Bronchial epithelial cell (primary cell): ENCODE data around the gene BHMT2. TPM values are rescaled to one million over a fixed set of nuclear protein-coding genes. Genes with fewer than 3 reads are reported as not detected.

Source experiments
- DNase-seq: peaks from one replicate; pipeline ENCODE4 v3.0.0-alpha.2; 2010; ENCODE audit warnings: low read depth
- FAIRE-seq: peaks from 2 replicates; lab custom pipeline; 2011; peaks lifted over from hg19 to GRCh38; lab: Jason Lieb, UNC
- H3K27me3 ChIP-seq: 2 replicates; pipeline ENCODE4 v1.5.1; 2011; ENCODE audit warnings: low read length; ENCODE audit not compliant: control insufficient read depth, insufficient read depth
- H3K36me3 ChIP-seq: 2 replicates; pipeline ENCODE4 v1.5.1; 2011; ENCODE audit warnings: low read length; ENCODE audit not compliant: control insufficient read depth, insufficient read depth
- H3K4me3 ChIP-seq: 2 replicates; pipeline ENCODE4 v1.5.1; 2011; ENCODE audit warnings: mild to moderate bottlenecking, low read depth, low read length, control low read depth
- total RNA-seq: library from RNA; depleted of rRNA; stranded (reverse); fragments of >200 nt; gene quantifications from 2 replicates; pipeline ENCODE4 v1.2.1, GENCODE V29; 2014
- TF ChIP-seq, protein P1 (sequence below): IDR thresholded peaks from 2 replicates; pipeline ENCODE4 v1.5.1; 2011; ENCODE audit warnings: mild to moderate bottlenecking, moderate library complexity, low read length, control low read depth, inconsistent platforms; ENCODE audit not compliant: insufficient read depth, severe bottlenecking

BHMT2 gene, protein sequence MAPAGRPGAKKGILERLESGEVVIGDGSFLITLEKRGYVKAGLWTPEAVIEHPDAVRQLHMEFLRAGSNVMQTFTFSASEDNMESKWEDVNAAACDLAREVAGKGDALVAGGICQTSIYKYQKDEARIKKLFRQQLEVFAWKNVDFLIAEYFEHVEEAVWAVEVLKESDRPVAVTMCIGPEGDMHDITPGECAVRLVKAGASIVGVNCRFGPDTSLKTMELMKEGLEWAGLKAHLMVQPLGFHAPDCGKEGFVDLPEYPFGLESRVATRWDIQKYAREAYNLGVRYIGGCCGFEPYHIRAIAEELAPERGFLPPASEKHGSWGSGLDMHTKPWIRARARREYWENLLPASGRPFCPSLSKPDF
- not detected in 2 replicates for total RNA-seq

DNA sequence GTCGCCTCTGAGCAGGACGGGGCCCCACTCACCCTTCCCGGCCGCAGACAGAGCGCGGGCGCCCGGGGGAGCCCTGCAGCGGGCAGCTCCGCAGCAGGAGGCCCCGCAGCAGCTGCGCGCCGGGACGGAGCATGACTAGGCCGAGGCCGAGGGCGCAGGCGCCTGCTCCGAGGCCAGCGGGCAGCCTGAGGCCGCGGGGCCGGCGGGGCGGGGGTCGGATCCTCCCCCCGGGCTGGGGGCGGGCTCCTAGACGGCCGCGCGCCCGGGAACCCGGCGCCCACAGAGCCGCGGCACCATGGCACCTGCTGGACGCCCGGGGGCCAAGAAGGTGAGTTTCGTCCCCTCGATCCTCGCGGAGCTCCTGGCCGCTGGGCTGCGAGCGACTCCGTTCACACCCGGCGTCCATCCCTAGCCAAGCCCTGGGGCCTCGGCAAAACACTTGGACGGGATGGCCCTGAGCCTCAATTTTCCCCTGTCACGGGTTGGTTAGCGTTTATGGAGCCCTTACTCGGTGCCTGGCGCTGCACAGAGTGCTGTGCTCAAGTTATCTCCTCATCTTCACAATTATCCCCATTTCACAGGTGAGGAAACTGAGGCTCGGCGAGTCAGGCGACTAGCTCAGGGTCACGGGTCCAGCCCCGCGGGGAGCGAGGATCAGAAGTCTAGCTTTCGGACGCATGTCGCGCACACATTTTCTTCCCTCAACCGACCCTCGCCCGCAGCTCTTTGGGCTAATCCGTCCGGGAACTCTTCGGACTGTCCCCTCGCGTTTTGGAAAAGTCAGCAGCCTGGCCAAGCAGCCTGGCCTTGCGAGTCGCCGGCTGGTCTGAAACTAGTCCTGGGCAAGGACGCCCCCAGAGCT lies at the start of gene BHMT2, which contains the start of gene DMGDH:
TSS of gene BHMT2 (plus strand) at position 280 of the 862 bp plus-strand sequence. CDS start at position 296, 16 bp downstream.
TSS of gene DMGDH (minus strand) at position 187 of the 862 bp plus-strand sequence. CDS start at position 133, 54 bp downstream.
- no peak for DNase-seq
- no peak for FAIRE-seq
- Histone ChIP-seq H3K27me3 (no peaks in the 10 kb centered on the region), H3K4me3 (no peak within 1 kb of the TSS), H3K36me3 (no peaks in the 10 kb centered on the region)
- TF ChIP-seq, protein P1, sequence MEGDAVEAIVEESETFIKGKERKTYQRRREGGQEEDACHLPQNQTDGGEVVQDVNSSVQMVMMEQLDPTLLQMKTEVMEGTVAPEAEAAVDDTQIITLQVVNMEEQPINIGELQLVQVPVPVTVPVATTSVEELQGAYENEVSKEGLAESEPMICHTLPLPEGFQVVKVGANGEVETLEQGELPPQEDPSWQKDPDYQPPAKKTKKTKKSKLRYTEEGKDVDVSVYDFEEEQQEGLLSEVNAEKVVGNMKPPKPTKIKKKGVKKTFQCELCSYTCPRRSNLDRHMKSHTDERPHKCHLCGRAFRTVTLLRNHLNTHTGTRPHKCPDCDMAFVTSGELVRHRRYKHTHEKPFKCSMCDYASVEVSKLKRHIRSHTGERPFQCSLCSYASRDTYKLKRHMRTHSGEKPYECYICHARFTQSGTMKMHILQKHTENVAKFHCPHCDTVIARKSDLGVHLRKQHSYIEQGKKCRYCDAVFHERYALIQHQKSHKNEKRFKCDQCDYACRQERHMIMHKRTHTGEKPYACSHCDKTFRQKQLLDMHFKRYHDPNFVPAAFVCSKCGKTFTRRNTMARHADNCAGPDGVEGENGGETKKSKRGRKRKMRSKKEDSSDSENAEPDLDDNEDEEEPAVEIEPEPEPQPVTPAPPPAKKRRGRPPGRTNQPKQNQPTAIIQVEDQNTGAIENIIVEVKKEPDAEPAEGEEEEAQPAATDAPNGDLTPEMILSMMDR: no peak

DNA sequence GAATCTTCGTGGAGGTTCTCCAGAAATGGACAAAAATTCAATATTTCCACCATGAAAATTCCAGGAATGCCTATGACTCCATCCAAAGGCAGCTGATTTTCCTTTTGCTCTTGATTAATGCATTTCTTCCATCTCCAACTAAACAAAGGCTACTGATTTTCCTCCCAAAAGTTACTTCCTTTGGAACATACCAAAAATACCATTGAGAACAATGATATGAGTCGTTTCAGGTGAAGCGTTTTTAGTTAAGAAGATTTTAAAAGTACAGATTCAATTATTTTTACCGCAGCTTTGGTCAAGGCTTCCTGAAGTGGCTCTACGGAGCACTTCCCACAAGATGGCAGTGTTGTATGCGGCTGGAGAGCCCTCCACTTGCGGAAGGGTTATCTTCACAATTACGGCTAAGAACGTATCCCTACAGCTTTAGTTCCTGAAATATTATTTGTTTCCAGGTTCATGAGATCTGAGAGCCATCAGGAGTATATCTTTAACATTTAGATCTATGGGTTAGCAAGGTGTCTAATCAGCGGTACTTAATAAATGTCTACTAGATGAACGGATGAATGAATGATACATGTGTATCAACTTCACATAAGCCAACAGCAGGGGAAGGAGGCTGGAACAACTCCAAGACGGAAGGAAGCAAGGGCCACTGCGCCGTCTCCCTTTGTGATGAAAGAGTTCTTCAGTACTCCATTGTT lies 48.6 kb upstream of the BHMT2 start:
- H3K4me3 ChIP-seq: no peak overlapping the region
- FAIRE-seq (peak; percentile 70), DNase-seq (peak; percentile 67)
- no peaks in the 10 kb centered on the region for H3K36me3 ChIP-seq
- H3K27me3 ChIP-seq: no peaks in the 10 kb centered on the region
- TF ChIP-seq, protein P1: peak; percentile 76

DNA sequence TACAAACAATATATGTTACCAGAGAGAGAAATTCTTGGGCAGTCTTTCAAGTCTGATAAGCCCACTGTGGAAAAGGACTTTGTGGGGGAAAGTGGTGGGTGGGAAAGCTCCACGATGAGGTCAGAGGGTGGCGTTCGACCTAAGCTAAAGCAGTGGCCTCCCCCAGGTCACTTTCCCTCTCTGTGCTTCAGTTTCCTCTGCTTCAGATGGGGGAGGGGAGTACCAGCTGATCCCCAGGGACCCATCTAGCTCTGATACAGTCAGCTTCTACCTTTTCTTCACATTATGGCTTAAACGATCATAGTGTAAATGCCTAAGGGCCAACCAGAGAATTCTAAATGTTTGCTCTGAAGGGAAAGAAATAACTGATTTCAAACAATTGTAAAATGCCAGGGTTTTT lies 47.8 kb upstream of the BHMT2 start:
- FAIRE-seq (peak; percentile 77), DNase-seq (no peak)
- Histone ChIP-seq H3K36me3 (no peaks in the 10 kb centered on the region), H3K27me3 (no peaks in the 10 kb centered on the region), H3K4me3 (no peak overlapping the region)
- TF ChIP-seq, protein P1: no peak

DNA sequence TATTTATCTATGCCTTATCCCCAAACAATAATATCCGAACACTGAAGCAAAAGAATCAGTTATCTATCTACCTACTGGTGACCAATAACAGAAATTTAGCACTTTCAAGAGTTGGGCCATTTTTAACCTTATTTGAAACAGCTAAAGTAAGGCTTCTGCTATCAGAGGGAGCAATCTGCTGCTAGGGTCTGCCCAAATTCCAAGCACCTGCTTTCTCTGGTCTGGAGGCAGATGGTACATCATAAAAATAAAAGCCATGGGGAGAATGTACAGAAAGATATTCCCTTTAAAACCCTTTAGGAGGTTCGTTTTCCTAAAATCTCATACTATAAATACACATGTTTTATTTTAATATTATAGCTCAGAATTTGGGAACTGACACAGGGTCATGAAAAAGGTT lies 46.8 kb upstream of the BHMT2 start:
- FAIRE-seq (no peak), DNase-seq (no peak)
- H3K4me3 ChIP-seq: no peak overlapping the region
- H3K36me3 ChIP-seq: no peaks in the 10 kb centered on the region
- TF ChIP-seq, protein P1: no peak
- no peaks in the 10 kb centered on the region for H3K27me3 ChIP-seq

DNA sequence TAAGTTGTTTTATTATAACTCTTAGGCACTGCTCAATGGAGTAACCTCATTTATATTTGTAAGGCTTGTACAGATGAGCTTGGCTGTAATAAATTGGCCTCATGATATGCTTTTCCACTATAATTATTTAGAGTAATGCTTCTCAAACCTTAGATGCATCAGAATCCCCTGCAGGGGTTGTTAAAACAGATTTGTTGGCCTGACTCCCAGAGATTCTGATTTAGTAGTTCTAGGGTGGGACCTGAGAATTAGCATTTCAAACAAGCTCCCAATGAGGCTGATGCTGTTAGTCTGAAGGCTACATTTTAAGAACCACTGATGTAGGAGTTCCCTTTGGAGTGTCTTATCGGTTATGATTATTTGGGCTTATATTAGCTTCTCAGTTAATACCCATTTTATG lies 46.2 kb upstream of the BHMT2 start:
- H3K36me3 ChIP-seq: no peaks in the 10 kb centered on the region
- no peaks in the 10 kb centered on the region for H3K27me3 ChIP-seq
- DNase-seq: no peak
- FAIRE-seq: no peak
- H3K4me3 ChIP-seq: no peak overlapping the region
- TF ChIP-seq, protein P1: no peak
